GM23338 (cell line): Measurements from ENCODE around the gene ZNF850. TPM values are rescaled to one million over a fixed set of nuclear protein-coding genes. Genes with fewer than 3 reads are reported as not detected.

Experiments used
- ATAC-seq: fragments of 200-7000 bp; cut with Tn5 transposase; 3 replicates; pipeline ENCODE4 v1.9.1; 2020
- DNase-seq: peaks from one replicate; pipeline ENCODE4 v3.0.0-alpha.2; 2015; ENCODE audit warnings: low spot score
- H2AFZ ChIP-seq: fragments of 200-600 bp; sonication (generic); 2 replicates; pipeline ENCODE4 v1.8.0; 2016; ENCODE audit warnings: antibody characterized with exemption, mild to moderate bottlenecking, moderate library complexity
- H3F3A ChIP-seq: fragments of 200-600 bp; sonication (generic); replicated peaks from 2 replicates; pipeline ENCODE4 v1.8.0; 2017; ENCODE audit warnings: antibody characterized with exemption, mixed run types, low read depth
- H3K27ac ChIP-seq: fragments of 200-600 bp; sonication (generic); 2 replicates; pipeline ENCODE4 v1.6.1; 2016; ENCODE audit warnings: low read depth
- H3K27me3 ChIP-seq: fragments of 200-600 bp; sonication (generic); 2 replicates; pipeline ENCODE4 v1.8.0; 2016; ENCODE audit warnings: mild to moderate bottlenecking, mixed run types, moderate library complexity; ENCODE audit not compliant: insufficient read depth
- H3K36me3 ChIP-seq: fragments of 200-600 bp; sonication (generic); 2 replicates; pipeline ENCODE4 v1.8.0; 2016; ENCODE audit warnings: mild to moderate bottlenecking; ENCODE audit not compliant: insufficient read depth
- H3K4me1 ChIP-seq: fragments of 200-600 bp; sonication (generic); 2 replicates; pipeline ENCODE4 v1.8.0; 2016; ENCODE audit warnings: mild to moderate bottlenecking, moderate library complexity; ENCODE audit not compliant: insufficient read depth
- H3K4me2 ChIP-seq: fragments of 200-600 bp; sonication (generic); 2 replicates; pipeline ENCODE4 v1.7.1; 2017; ENCODE audit warnings: mixed run types
- H3K4me3 ChIP-seq: fragments of 200-600 bp; sonication (generic); 2 replicates; pipeline ENCODE4 v1.6.1; 2016; ENCODE audit warnings: mixed run types
- H3K79me2 ChIP-seq: fragments of 200-600 bp; sonication (generic); replicated peaks from 2 replicates; pipeline ENCODE4 v1.8.0; 2017; ENCODE audit warnings: mild to moderate bottlenecking; ENCODE audit not compliant: insufficient read depth
- H3K9me2 ChIP-seq: fragments of 200-600 bp; sonication (generic); 2 replicates; pipeline ENCODE4 v1.8.0; 2017; ENCODE audit not compliant: insufficient read depth
- H4K20me1 ChIP-seq: fragments of 200-600 bp; sonication (generic); replicated peaks from 2 replicates; pipeline ENCODE4 v1.8.0; 2017; ENCODE audit warnings: mild to moderate bottlenecking; ENCODE audit not compliant: insufficient read depth
- H3K27ac Mint-ChIP-seq: 2 replicates; pipeline ENCODE4 v1.8.0; 2020; ENCODE audit warnings: inconsistent platforms, mild to moderate bottlenecking, moderate library complexity, mixed read lengths
- H3K27me3 Mint-ChIP-seq: 3 replicates; pipeline ENCODE4 v1.8.0; 2022; ENCODE audit warnings: low read depth, mild to moderate bottlenecking, moderate library complexity, mixed read lengths, inconsistent platforms; ENCODE audit not compliant: insufficient read depth, poor library complexity
- H3K36me3 Mint-ChIP-seq: 3 replicates; pipeline ENCODE4 v1.8.0; 2021; ENCODE audit warnings: low read depth, mild to moderate bottlenecking, inconsistent platforms, moderate library complexity, mixed read lengths
- H3K4me1 Mint-ChIP-seq: 3 replicates; pipeline ENCODE4 v1.8.0; 2020; ENCODE audit warnings: mild to moderate bottlenecking, inconsistent platforms, mixed read lengths
- H3K4me3 Mint-ChIP-seq: 3 replicates; pipeline ENCODE4 v1.8.0; 2021; ENCODE audit warnings: moderate library complexity, mild to moderate bottlenecking, inconsistent platforms, mixed read lengths
- H3K9me3 Mint-ChIP-seq: 3 replicates; pipeline ENCODE4 v1.8.0; 2020; ENCODE audit warnings: moderate library complexity, mild to moderate bottlenecking, inconsistent platforms, mixed read lengths
- CREB1 ChIP-seq: fragments of 250-450 bp; sonication (Bioruptor Pico); IDR thresholded peaks from 2 replicates; pipeline ENCODE4 v1.5.0; 2020; ENCODE audit warnings: low read depth, mild to moderate bottlenecking, moderate library complexity
- EZH2phosphoT487 ChIP-seq: fragments of 200-600 bp; sonication (generic); IDR thresholded peaks from one replicate; pipeline ENCODE4 v1.8.1; 2018; ENCODE audit warnings: antibody characterized with exemption; ENCODE audit not compliant: unreplicated experiment
- JUNB ChIP-seq: IDR thresholded peaks from one replicate; pipeline ENCODE4 v1.6.1; 2016; ENCODE audit warnings: antibody characterized with exemption; ENCODE audit not compliant: unreplicated experiment
- NANOG ChIP-seq: IDR thresholded peaks from 2 replicates; pipeline ENCODE4 v1.6.1; 2016; ENCODE audit warnings: antibody characterized with exemption, borderline replicate concordance
- POLR2AphosphoS5 ChIP-seq: IDR thresholded peaks from 2 replicates; pipeline ENCODE4 v1.6.1; 2016; ENCODE audit warnings: antibody characterized with exemption, low read depth
- STAT1 ChIP-seq: IDR thresholded peaks from one replicate; pipeline ENCODE4 v1.6.1; 2016; ENCODE audit warnings: antibody characterized with exemption; ENCODE audit not compliant: unreplicated experiment
- ZNF114 ChIP-seq: fragments of 250-450 bp; sonication (Bioruptor Pico); IDR thresholded peaks from 2 replicates; pipeline ENCODE4 v1.5.0; 2020; ENCODE audit warnings: mild to moderate bottlenecking, moderate library complexity
- ZNF331 ChIP-seq: fragments of 250-450 bp; sonication (Bioruptor Pico); IDR thresholded peaks from 2 replicates; pipeline ENCODE4 v1.5.0; 2020; ENCODE audit warnings: low read depth, mild to moderate bottlenecking, moderate library complexity
- polyA plus RNA-seq: library from polyadenylated mRNA; unstranded; fragments of >200 nt; fragmentation: Nextera tagmentation; extraction: Ambion mirVana; gene quantifications from 2 replicates; pipeline ENCODE4 v1.2.1, GENCODE V29; 2016
- total RNA-seq: library from RNA; depleted of rRNA; stranded (reverse); fragments of >200 nt; shearing (Covaris generic); gene quantifications from 2 replicates; pipeline ENCODE4 v1.2.3, GENCODE V29; 2014
- TF ChIP-seq, protein P1 (sequence below): IDR thresholded peaks from one replicate; pipeline ENCODE4 v1.6.1; 2018; ENCODE audit warnings: antibody characterized with exemption; ENCODE audit not compliant: unreplicated experiment
- TF ChIP-seq, protein P2 (sequence below), 2 experiments: fragments of 200-600 bp in 1 of 2; sonication (generic) in 1 of 2; conservative IDR thresholded peaks; 2 replicates each; pipeline versions ENCODE4 v1.5.1 to v1.6.1; 2016 to 2017; ENCODE audit warnings: antibody characterized with exemption in 2 of 2, low read depth in 2 of 2, mild to moderate bottlenecking in 2 of 2, moderate library complexity in 1 of 2

ZNF850 gene
- total and polyA plus RNA-seq, 2 experiments from 2014 or later: 7.7 to 41.1 TPM

- H3K79me2 ChIP-seq: peaks cover 85% of the 10 kb centered on the region
- no peak overlapping the region for H3K4me3 ChIP-seq
- Mint-ChIP-seq H3K9me3 (peaks cover 49% of the 10 kb centered on the region), H3K27ac (no peak overlapping the region), H3K4me3 (no peak overlapping the region), H3K27me3 (no peaks in the 10 kb centered on the region), H3K36me3 (peaks cover 92% of the 10 kb centered on the region), H3K4me1 (no peaks in the 10 kb centered on the region)
- no peaks in the 10 kb centered on the region; the same call in 1 of the 2 replicates for H4K20me1 ChIP-seq
- H3F3A ChIP-seq: no peaks in the 10 kb centered on the region
- TF ChIP-seq STAT1: no peak
- no peak for TF ChIP-seq JUNB
- H3K27me3 ChIP-seq: no peaks in the 10 kb centered on the region
- ATAC-seq: no peak
- H3K4me1 ChIP-seq: no peaks in the 10 kb centered on the region
- no peak overlapping the region for H2AFZ ChIP-seq
- 0 out of 2 replicates have a peak, but pooled peaks cover 2% of the 10 kb centered on the region for H3K9me2 ChIP-seq
- no peak for DNase-seq
- no peak overlapping the region for H3K4me2 ChIP-seq
- H3K36me3 ChIP-seq: no peaks in the 10 kb centered on the region
- no peak overlapping the region for H3K27ac ChIP-seq
Measured at GRCh38 chr19:36805364-36805763, 32.8 kb upstream of the ZNF850 start.

- H3K4me3 ChIP-seq: peak overlapping the region; percentile 58
- TF ChIP-seq JUNB (no peak), POLR2AphosphoS5 (no peak)
- H3K27me3 Mint-ChIP-seq: peaks cover 6% of the 10 kb centered on the region
- ATAC-seq (no peak), DNase-seq (peak; percentile 81)
- peaks cover 40% of the 10 kb centered on the region for H3K79me2 ChIP-seq
- peak overlapping the region; percentile 85 for H3K4me2 ChIP-seq
- H3K4me3 Mint-ChIP-seq: peak overlapping the region; percentile 88
- 0 out of 2 replicates have a peak, but pooled peaks cover 2% of the 10 kb centered on the region for H3K9me2 ChIP-seq
- H4K20me1 ChIP-seq: no peaks in the 10 kb centered on the region
- H3K4me1 ChIP-seq: no peaks in the 10 kb centered on the region
- H3K27me3 ChIP-seq: no peaks in the 10 kb centered on the region
- no peaks in the 10 kb centered on the region for H3F3A ChIP-seq
- H3K36me3 Mint-ChIP-seq: peaks cover 58% of the 10 kb centered on the region
- H3K4me1 Mint-ChIP-seq: peaks cover 3% of the 10 kb centered on the region; the same call in 2 of the 3 replicates
- no peaks in the 10 kb centered on the region; the same call in none of the 2 replicates for H3K36me3 ChIP-seq
- H3K27ac Mint-ChIP-seq: peak overlapping the region; percentile 84
- H3K9me3 Mint-ChIP-seq: peaks cover 57% of the 10 kb centered on the region
- H3K27ac ChIP-seq: peak overlapping the region; percentile 34; the same call in 1 of the 2 replicates
- H2AFZ ChIP-seq: no peak overlapping the region
Measured at GRCh38 chr19:36797786-36798108, 25.1 kb upstream of the ZNF850 start.

DNA sequence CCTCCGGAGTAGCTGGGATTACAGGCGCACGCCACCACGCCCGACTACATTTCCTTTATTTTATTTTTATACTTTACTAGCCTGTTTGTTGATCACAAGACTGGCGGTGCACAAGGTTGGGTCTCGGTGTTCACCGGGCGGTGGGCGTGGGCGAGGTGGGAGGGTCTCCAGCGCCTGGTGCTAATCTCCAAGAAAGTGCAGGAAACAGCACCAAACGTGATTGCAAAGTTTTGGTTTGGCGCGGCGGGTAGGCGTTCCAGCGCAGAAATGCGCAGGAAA is 24.0 kb upstream of the ZNF850 start:
- no peak overlapping the region for H3K27ac ChIP-seq
- H3K9me3 Mint-ChIP-seq: peaks cover 65% of the 10 kb centered on the region
- no peak; the same call in 2 of the 3 replicates for ATAC-seq
- TF ChIP-seq, protein P1, sequence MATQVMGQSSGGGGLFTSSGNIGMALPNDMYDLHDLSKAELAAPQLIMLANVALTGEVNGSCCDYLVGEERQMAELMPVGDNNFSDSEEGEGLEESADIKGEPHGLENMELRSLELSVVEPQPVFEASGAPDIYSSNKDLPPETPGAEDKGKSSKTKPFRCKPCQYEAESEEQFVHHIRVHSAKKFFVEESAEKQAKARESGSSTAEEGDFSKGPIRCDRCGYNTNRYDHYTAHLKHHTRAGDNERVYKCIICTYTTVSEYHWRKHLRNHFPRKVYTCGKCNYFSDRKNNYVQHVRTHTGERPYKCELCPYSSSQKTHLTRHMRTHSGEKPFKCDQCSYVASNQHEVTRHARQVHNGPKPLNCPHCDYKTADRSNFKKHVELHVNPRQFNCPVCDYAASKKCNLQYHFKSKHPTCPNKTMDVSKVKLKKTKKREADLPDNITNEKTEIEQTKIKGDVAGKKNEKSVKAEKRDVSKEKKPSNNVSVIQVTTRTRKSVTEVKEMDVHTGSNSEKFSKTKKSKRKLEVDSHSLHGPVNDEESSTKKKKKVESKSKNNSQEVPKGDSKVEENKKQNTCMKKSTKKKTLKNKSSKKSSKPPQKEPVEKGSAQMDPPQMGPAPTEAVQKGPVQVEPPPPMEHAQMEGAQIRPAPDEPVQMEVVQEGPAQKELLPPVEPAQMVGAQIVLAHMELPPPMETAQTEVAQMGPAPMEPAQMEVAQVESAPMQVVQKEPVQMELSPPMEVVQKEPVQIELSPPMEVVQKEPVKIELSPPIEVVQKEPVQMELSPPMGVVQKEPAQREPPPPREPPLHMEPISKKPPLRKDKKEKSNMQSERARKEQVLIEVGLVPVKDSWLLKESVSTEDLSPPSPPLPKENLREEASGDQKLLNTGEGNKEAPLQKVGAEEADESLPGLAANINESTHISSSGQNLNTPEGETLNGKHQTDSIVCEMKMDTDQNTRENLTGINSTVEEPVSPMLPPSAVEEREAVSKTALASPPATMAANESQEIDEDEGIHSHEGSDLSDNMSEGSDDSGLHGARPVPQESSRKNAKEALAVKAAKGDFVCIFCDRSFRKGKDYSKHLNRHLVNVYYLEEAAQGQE: no peak
- no peak for TF ChIP-seq STAT1
- no peak for TF ChIP-seq NANOG
- TF ChIP-seq ZNF114: no peak
- TF ChIP-seq, protein P2, sequence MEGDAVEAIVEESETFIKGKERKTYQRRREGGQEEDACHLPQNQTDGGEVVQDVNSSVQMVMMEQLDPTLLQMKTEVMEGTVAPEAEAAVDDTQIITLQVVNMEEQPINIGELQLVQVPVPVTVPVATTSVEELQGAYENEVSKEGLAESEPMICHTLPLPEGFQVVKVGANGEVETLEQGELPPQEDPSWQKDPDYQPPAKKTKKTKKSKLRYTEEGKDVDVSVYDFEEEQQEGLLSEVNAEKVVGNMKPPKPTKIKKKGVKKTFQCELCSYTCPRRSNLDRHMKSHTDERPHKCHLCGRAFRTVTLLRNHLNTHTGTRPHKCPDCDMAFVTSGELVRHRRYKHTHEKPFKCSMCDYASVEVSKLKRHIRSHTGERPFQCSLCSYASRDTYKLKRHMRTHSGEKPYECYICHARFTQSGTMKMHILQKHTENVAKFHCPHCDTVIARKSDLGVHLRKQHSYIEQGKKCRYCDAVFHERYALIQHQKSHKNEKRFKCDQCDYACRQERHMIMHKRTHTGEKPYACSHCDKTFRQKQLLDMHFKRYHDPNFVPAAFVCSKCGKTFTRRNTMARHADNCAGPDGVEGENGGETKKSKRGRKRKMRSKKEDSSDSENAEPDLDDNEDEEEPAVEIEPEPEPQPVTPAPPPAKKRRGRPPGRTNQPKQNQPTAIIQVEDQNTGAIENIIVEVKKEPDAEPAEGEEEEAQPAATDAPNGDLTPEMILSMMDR (conservative IDR thresholded peaks at IDR 0.05; ENCODE audit: low read depth in 2 of 2): no peak
- TF ChIP-seq JUNB: no peak
- no peak for TF ChIP-seq ZNF331 (CRISPR knock-in tag)
- TF ChIP-seq CREB1 (CRISPR knock-in tag): no peak
- no peak for TF ChIP-seq EZH2phosphoT487

More for the DNA sequence above, 24.0 kb upstream of the ZNF850 start:
- Histone ChIP-seq H4K20me1 (no peaks in the 10 kb centered on the region), H3F3A (no peaks in the 10 kb centered on the region), H3K4me2 (peak overlapping the region; percentile 36; the same call in 1 of the 2 replicates), H3K79me2 (peaks cover 35% of the 10 kb centered on the region), H2AFZ (peak overlapping the region; percentile 56; the same call in 1 of the 2 replicates), H3K27me3 (no peaks in the 10 kb centered on the region), H3K4me3 (peak overlapping the region; percentile 58), H3K9me2 (0 out of 2 replicates have a peak, but pooled peaks cover 2% of the 10 kb centered on the region), H3K4me1 (no peaks in the 10 kb centered on the region), H3K36me3 (no peaks in the 10 kb centered on the region; the same call in none of the 2 replicates)
- no peak for DNase-seq
- Mint-ChIP-seq H3K4me3 (peak overlapping the region; percentile 88; the same call in 2 of the 3 replicates), H3K4me1 (peaks cover 3% of the 10 kb centered on the region; the same call in 2 of the 3 replicates), H3K36me3 (peaks cover 54% of the 10 kb centered on the region), H3K27ac (no peak overlapping the region), H3K27me3 (peaks cover 9% of the 10 kb centered on the region)
